Neural cell (in vitro differentiated cells): Measurements from ENCODE around the gene KRT35. TPM values are rescaled to one million over a fixed set of nuclear protein-coding genes. Genes with fewer than 3 reads are reported as not detected.

ENCODE experiments used
- H2AFZ ChIP-seq: fragments of 200-600, 300-800 bp; sonication (generic), shearing (Covaris generic); 2 replicates; pipeline ENCODE4 v1.6.0; 2014; ENCODE audit warnings: low read depth, mild to moderate bottlenecking, antibody characterized with exemption, low read length, moderate library complexity
- H3F3A ChIP-seq: fragments of 200-600 bp; shearing (Covaris generic); 2 replicates; pipeline ENCODE4 v1.6.1; 2016; ENCODE audit warnings: mild to moderate bottlenecking, moderate library complexity, mixed read lengths, antibody characterized with exemption, low read length; ENCODE audit not compliant: insufficient read depth, poor library complexity, severe bottlenecking
- H3K27ac ChIP-seq: fragments of 200-600, 300-800 bp; sonication (generic), shearing (Covaris generic); 2 replicates; pipeline ENCODE4 v1.5.1; 2014; ENCODE audit warnings: mild to moderate bottlenecking, low read length, moderate library complexity
- H3K27me3 ChIP-seq: fragments of 300-800, 200-600 bp; sonication (generic), shearing (Covaris generic); 2 replicates; pipeline ENCODE4 v1.6.0; 2014; ENCODE audit warnings: mild to moderate bottlenecking, low read depth, low read length, moderate library complexity; ENCODE audit not compliant: insufficient read depth
- H3K36me3 ChIP-seq: fragments of 300-800, 200-600 bp; sonication (generic), shearing (Covaris generic); 2 replicates; pipeline ENCODE4 v1.5.1; 2014; ENCODE audit warnings: mild to moderate bottlenecking, antibody characterized with exemption, low read length, moderate library complexity; ENCODE audit not compliant: insufficient read depth
- H3K4me2 ChIP-seq: fragments of 300-800, 200-600 bp; sonication (generic), shearing (Covaris generic); 2 replicates; pipeline ENCODE4 v1.6.0; 2014; ENCODE audit warnings: mild to moderate bottlenecking, low read length
- H3K4me3 ChIP-seq: fragments of 300-800, 200-600 bp; sonication (generic), shearing (Covaris generic); 2 replicates; pipeline ENCODE4 v1.5.1; 2014; ENCODE audit warnings: mild to moderate bottlenecking, low read length, moderate library complexity
- H3K79me2 ChIP-seq: fragments of 200-600 bp; shearing (Covaris generic); replicated peaks from 2 replicates; pipeline ENCODE4 v1.6.0; 2014; ENCODE audit warnings: mild to moderate bottlenecking, low read length, moderate library complexity; ENCODE audit not compliant: insufficient read depth
- H3K9ac ChIP-seq: fragments of 300-800, 200-600 bp; sonication (generic), shearing (Covaris generic); 2 replicates; pipeline ENCODE4 v1.6.1; 2016; ENCODE audit warnings: mild to moderate bottlenecking, low read length, mixed read lengths
- H3K9me2 ChIP-seq: fragments of 200-600 bp; shearing (Covaris generic); 2 replicates; pipeline ENCODE4 v1.6.1; 2016; ENCODE audit warnings: mild to moderate bottlenecking, low read length, mixed read lengths; ENCODE audit not compliant: insufficient read depth
- H3K9me3 ChIP-seq: fragments of 200-600, 300-800 bp; sonication (generic), shearing (Covaris generic); 2 replicates; pipeline ENCODE4 v1.6.1; 2016; ENCODE audit warnings: mild to moderate bottlenecking, mixed run types, low read length, moderate library complexity, mixed read lengths
- H4K20me1 ChIP-seq: fragments of 200-600 bp; shearing (Covaris generic); 2 replicates; pipeline ENCODE4 v1.6.1; 2016; ENCODE audit warnings: mild to moderate bottlenecking, mixed run types; ENCODE audit not compliant: insufficient read depth
- EP300 ChIP-seq: fragments of 450-650 bp; conservative IDR thresholded peaks from 2 replicates; pipeline ENCODE4 v1.6.1; 2014; ENCODE audit warnings: antibody characterized with exemption, mild to moderate bottlenecking, moderate library complexity; ENCODE audit not compliant: poor library complexity, severe bottlenecking
- EZH2 ChIP-seq: fragments of 200-600, 300-800 bp; shearing (Covaris generic), sonication (generic); IDR thresholded peaks from 2 replicates; pipeline ENCODE4 v1.6.1; 2014; ENCODE audit warnings: antibody characterized with exemption, low read length, borderline replicate concordance, mild to moderate bottlenecking; ENCODE audit not compliant: insufficient read depth, poor library complexity, severe bottlenecking
- MXI1 ChIP-seq: fragments of 450-650 bp; conservative IDR thresholded peaks from 2 replicates; pipeline ENCODE4 v1.6.1; 2014; ENCODE audit warnings: antibody characterized with exemption, mild to moderate bottlenecking; ENCODE audit not compliant: poor library complexity, severe bottlenecking
- POLR2AphosphoS5 ChIP-seq: IDR thresholded peaks from 2 replicates; pipeline ENCODE4 v1.6.1; 2012
- RAD21 ChIP-seq: fragments of 450-650 bp; conservative IDR thresholded peaks from 2 replicates; pipeline ENCODE4 v1.6.1; 2014; ENCODE audit warnings: antibody characterized with exemption, mild to moderate bottlenecking, moderate library complexity
- SMC3 ChIP-seq: fragments of 450-650 bp; conservative IDR thresholded peaks from 2 replicates; pipeline ENCODE4 v1.6.1; 2014; ENCODE audit warnings: antibody characterized with exemption, mild to moderate bottlenecking, moderate library complexity; ENCODE audit not compliant: poor library complexity
- TAF1 ChIP-seq: IDR thresholded peaks from 2 replicates; pipeline ENCODE4 v1.6.1; 2012; ENCODE audit warnings: low read depth
- polyA plus RNA-seq: library from polyadenylated mRNA; depleted of rRNA; stranded (reverse); fragments of >200 nt; gene quantifications from 2 replicates; pipeline ENCODE4 v1.2.3, GENCODE V29; 2014
- TF ChIP-seq, protein P1 (sequence below): fragments of 450-650 bp; IDR thresholded peaks from 2 replicates; pipeline ENCODE4 v1.5.1; 2014; ENCODE audit warnings: antibody characterized with exemption, mild to moderate bottlenecking, moderate library complexity; ENCODE audit not compliant: poor library complexity, severe bottlenecking
- TF ChIP-seq, protein P2 (sequence below): IDR thresholded peaks from 2 replicates; pipeline ENCODE4 v1.6.1; 2012; ENCODE audit warnings: borderline replicate concordance

The KRT35 gene
- polyA plus RNA-seq, 1 donor from 2014 or later: not detected

DNA sequence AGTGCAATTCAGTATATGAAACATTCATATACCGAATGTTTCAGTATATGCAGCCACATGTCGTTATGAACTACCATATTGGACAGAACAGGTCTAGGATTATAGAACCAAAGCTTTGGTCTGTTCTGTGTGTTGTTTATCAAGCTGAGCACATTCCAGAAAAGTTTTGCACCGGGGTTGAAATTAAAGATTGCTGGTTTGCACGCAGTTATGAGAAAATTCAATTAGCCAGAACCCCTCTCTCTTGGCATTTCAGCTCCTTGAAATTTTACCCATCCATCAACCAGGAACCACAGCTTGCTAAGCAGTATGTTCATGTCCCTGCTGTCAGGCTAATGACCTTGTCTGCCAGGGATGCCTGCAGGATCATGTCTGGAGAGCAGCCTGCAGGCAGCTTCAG is 23.3 kb downstream of the KRT35 start:
- no peak overlapping the region for H3K27ac ChIP-seq
- no peaks in the 10 kb centered on the region for H3K9me2 ChIP-seq
- no peaks in the 10 kb centered on the region for H3K36me3 ChIP-seq
- no peak overlapping the region for H3K9ac ChIP-seq
- H3K9me3 ChIP-seq: no peaks in the 10 kb centered on the region
- H3K4me3 ChIP-seq: no peak overlapping the region
- H4K20me1 ChIP-seq: no peaks in the 10 kb centered on the region
- TF ChIP-seq POLR2AphosphoS5 (no peak), SMC3 (no peak), TAF1 (no peak), RAD21 (no peak), EP300 (no peak), EZH2 (no peak)
- H3K79me2 ChIP-seq: no peaks in the 10 kb centered on the region
- no peak overlapping the region for H2AFZ ChIP-seq
- no peaks in the 10 kb centered on the region for H3K27me3 ChIP-seq
- no peak overlapping the region for H3K4me2 ChIP-seq
- H3F3A ChIP-seq: no peaks in the 10 kb centered on the region

DNA sequence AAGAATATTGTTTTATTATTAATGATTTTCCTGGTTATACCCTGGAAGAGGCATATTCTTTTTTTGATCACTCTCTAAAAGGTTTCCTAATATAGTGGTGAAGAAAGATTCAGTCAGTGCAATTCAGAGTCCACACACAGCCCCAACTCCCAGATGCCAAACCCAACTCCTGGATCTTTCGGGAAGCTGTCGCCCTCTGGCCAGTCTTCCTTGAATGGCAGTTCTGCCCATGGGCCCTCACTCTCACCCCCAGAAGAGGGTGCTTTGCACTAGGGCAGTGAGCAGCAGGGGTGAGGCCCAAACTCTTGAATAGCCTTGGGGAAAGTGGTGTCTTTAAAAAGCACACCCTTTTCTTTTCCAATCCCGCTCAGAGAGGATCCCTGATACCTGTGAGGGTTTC is 24.7 kb downstream of the KRT35 start:
- no peak overlapping the region for H2AFZ ChIP-seq
- no peaks in the 10 kb centered on the region for H3K9me2 ChIP-seq
- no peaks in the 10 kb centered on the region for H3K27me3 ChIP-seq
- no peaks in the 10 kb centered on the region for H4K20me1 ChIP-seq
- H3K9ac ChIP-seq: no peak overlapping the region
- H3K79me2 ChIP-seq: no peaks in the 10 kb centered on the region
- H3F3A ChIP-seq: no peaks in the 10 kb centered on the region
- H3K9me3 ChIP-seq: no peaks in the 10 kb centered on the region
- H3K4me2 ChIP-seq: no peak overlapping the region
- no peak overlapping the region for H3K27ac ChIP-seq
- no peak overlapping the region for H3K4me3 ChIP-seq
- no peaks in the 10 kb centered on the region for H3K36me3 ChIP-seq
- TF ChIP-seq SMC3 (no peak), EP300 (no peak), RAD21 (no peak), POLR2AphosphoS5 (no peak), EZH2 (no peak), MXI1 (no peak)
- TF ChIP-seq, protein P1, sequence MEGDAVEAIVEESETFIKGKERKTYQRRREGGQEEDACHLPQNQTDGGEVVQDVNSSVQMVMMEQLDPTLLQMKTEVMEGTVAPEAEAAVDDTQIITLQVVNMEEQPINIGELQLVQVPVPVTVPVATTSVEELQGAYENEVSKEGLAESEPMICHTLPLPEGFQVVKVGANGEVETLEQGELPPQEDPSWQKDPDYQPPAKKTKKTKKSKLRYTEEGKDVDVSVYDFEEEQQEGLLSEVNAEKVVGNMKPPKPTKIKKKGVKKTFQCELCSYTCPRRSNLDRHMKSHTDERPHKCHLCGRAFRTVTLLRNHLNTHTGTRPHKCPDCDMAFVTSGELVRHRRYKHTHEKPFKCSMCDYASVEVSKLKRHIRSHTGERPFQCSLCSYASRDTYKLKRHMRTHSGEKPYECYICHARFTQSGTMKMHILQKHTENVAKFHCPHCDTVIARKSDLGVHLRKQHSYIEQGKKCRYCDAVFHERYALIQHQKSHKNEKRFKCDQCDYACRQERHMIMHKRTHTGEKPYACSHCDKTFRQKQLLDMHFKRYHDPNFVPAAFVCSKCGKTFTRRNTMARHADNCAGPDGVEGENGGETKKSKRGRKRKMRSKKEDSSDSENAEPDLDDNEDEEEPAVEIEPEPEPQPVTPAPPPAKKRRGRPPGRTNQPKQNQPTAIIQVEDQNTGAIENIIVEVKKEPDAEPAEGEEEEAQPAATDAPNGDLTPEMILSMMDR: no peak
- TF ChIP-seq, protein P2, sequence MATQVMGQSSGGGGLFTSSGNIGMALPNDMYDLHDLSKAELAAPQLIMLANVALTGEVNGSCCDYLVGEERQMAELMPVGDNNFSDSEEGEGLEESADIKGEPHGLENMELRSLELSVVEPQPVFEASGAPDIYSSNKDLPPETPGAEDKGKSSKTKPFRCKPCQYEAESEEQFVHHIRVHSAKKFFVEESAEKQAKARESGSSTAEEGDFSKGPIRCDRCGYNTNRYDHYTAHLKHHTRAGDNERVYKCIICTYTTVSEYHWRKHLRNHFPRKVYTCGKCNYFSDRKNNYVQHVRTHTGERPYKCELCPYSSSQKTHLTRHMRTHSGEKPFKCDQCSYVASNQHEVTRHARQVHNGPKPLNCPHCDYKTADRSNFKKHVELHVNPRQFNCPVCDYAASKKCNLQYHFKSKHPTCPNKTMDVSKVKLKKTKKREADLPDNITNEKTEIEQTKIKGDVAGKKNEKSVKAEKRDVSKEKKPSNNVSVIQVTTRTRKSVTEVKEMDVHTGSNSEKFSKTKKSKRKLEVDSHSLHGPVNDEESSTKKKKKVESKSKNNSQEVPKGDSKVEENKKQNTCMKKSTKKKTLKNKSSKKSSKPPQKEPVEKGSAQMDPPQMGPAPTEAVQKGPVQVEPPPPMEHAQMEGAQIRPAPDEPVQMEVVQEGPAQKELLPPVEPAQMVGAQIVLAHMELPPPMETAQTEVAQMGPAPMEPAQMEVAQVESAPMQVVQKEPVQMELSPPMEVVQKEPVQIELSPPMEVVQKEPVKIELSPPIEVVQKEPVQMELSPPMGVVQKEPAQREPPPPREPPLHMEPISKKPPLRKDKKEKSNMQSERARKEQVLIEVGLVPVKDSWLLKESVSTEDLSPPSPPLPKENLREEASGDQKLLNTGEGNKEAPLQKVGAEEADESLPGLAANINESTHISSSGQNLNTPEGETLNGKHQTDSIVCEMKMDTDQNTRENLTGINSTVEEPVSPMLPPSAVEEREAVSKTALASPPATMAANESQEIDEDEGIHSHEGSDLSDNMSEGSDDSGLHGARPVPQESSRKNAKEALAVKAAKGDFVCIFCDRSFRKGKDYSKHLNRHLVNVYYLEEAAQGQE: no peak

DNA sequence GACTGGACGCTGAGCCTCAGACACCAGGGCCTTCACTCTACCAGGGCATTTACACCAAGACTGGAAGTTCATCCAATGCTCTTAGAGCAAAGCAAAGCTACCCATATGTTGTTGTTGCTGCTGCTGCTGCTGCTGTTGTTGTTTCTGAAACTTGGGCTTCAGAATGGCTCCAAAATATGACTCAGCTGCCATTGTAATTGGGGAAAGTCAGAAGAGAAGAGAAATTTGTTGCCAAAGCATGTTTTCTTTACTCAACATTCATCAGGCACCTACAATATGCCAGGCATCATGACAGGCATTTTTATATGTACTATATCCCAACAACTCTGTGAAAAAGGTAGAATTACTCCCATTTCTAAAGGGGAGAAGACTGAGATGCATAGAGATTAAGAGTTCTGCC is 25.7 kb downstream of the KRT35 start:
- H3K79me2 ChIP-seq: no peaks in the 10 kb centered on the region
- no peak overlapping the region for H3K9ac ChIP-seq
- H3K9me2 ChIP-seq: no peaks in the 10 kb centered on the region
- H3K36me3 ChIP-seq: no peaks in the 10 kb centered on the region
- H3K9me3 ChIP-seq: no peaks in the 10 kb centered on the region
- H3K4me3 ChIP-seq: no peak overlapping the region
- H3F3A ChIP-seq: no peaks in the 10 kb centered on the region
- H4K20me1 ChIP-seq: no peaks in the 10 kb centered on the region
- no peak overlapping the region for H3K27ac ChIP-seq
- H3K4me2 ChIP-seq: no peak overlapping the region
- TF ChIP-seq TAF1 (no peak), EP300 (no peak), SMC3 (no peak), POLR2AphosphoS5 (no peak), RAD21 (no peak), MXI1 (no peak)
- TF ChIP-seq, protein P1: no peak
- TF ChIP-seq, protein P2: no peak
- no peak overlapping the region for H2AFZ ChIP-seq
- no peaks in the 10 kb centered on the region for H3K27me3 ChIP-seq
